AG04449 (cell line): ENCODE results near the gene ARSK.
"Not testable (repeated sequence)": the region's sequence is repeated elsewhere in the genome, so short reads cannot be mapped to it uniquely, and the experiment has no call there.

Experiments
- CTCF ChIA-PET: fragments of 350-600 bp; formaldehyde crosslinking; extraction: SDS; loops from one replicate; lab custom pipeline; 2021; ENCODE audit warnings: antibody characterized with exemption; lab: Yijun Ruan, JAX
- POLR2A ChIA-PET: fragments of 400-600, 350-600 bp; formaldehyde crosslinking; extraction: SDS; loops from one replicate; lab custom pipeline; 2020; ENCODE audit warnings: antibody characterized with exemption, inconsistent platforms; lab: Yijun Ruan, JAX
- DNase-seq: peaks from one replicate; pipeline ENCODE4 v3.0.0-alpha.2; 2010; ENCODE audit warnings: low read depth, low spot score
- H3K4me3 ChIP-seq: 2 replicates; pipeline ENCODE4 v1.5.1; 2011; ENCODE audit warnings: low read depth, mild to moderate bottlenecking, control low read depth, low read length
- TF ChIP-seq, protein P1 (sequence below): IDR thresholded peaks from one replicate; pipeline ENCODE4 v1.5.1; 2011; ENCODE audit warnings: mild to moderate bottlenecking, moderate library complexity, low read length, control low read depth, inconsistent platforms; ENCODE audit not compliant: insufficient read depth; ENCODE audit errors: missing control alignments

ARSK gene

DNA sequence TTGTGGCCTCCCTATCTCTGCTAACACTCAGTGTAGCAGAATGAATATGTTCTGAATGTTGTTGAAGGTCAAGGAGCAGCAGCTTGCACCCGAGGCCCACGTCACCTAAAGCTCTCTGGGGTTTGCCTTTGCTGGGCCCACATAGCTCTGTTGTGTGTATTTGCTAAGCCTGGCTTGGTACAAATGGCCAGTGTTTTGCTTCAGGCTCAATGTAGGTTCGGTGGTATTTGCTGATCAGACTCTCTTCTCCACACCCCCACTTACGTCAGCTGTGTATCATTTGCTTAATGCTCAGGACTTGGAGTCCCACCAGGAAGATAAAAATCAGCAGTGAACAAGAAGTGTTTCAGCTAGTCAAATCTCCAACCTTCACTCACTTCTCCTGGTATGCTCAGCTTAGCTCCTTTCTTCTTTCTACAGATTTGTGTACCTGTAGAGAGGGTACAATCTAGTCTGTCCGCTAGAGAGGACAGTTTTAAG, 86.9 kb downstream of the ARSK start:
- ChIA-PET CTCF (interaction anchor here (0.9 to 8.4 kb wide), 11 partner anchors 8 to 216 kb away, joined by 3 to 222 read pairs (median 5); no protein-coding TSS in a partner anchor), POLR2A (no interaction called here)
- TF ChIP-seq, protein P1, sequence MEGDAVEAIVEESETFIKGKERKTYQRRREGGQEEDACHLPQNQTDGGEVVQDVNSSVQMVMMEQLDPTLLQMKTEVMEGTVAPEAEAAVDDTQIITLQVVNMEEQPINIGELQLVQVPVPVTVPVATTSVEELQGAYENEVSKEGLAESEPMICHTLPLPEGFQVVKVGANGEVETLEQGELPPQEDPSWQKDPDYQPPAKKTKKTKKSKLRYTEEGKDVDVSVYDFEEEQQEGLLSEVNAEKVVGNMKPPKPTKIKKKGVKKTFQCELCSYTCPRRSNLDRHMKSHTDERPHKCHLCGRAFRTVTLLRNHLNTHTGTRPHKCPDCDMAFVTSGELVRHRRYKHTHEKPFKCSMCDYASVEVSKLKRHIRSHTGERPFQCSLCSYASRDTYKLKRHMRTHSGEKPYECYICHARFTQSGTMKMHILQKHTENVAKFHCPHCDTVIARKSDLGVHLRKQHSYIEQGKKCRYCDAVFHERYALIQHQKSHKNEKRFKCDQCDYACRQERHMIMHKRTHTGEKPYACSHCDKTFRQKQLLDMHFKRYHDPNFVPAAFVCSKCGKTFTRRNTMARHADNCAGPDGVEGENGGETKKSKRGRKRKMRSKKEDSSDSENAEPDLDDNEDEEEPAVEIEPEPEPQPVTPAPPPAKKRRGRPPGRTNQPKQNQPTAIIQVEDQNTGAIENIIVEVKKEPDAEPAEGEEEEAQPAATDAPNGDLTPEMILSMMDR: no peak
- no peak for DNase-seq
- no peak overlapping the region for H3K4me3 ChIP-seq

DNA sequence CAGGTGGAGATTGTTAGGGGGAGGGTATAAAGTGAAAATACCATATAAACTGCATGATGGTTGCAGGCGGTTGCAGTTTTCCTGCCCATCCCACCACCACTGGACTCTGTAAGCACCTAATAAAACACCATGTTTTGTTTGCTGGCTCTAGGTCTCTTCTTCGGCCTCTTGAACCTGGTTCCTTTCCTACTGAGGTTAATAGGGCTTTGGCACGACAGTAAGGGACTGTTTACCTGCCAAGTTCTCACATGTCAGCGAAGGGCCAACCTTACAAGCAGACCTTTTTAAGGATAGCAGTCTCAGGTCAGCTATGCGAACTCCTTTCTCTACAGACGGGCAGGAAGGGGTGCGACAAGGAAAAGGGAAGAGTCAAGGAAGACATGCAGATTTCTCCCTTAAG, 88.3 kb downstream of the ARSK start:
- H3K4me3 ChIP-seq: no peak overlapping the region
- ChIA-PET CTCF (interaction anchor here (0.7 to 8.4 kb wide), 17 partner anchors 9 to 209 kb away, joined by 3 to 222 read pairs (median 6); no protein-coding TSS in a partner anchor), POLR2A (no interaction called here)
- TF ChIP-seq, protein P1: no peak
- no peak for DNase-seq

DNA sequence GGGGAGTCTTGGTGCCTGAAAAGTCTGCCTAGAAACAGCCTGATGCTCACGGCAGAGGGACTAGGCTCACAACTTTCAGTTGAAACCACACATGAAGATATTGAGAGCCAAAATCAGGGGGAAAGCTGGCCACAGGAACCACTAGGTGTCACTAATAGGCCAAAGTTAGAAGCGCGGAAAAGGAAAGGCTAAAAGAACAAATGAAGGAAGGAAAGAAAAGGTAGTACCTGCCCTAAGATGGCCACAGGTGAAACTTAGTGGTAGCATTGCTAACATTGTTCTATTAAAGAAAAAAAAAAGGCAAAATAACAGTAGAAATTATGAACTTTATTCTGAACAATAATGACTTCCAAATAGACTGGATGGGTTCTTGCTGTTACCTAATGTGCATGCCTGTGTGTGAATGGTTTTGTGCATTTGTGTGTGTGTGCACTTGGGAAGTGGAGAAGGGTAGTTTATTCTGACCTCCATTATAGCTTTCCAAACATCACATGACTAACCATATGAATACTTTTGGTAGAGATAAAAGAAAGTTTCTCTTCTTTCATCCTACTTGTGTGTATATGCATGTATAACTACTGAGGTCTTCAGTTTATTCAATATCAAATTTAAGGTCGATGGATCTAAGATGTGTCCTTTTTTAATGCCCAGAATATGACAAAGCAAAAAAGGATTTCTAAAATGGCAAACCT, 89.6 kb downstream of the ARSK start:
- CTCF ChIA-PET: interaction anchor here (0.7 to 8.4 kb wide), 37 partner anchors 10 to 696 kb away, joined by 3 to 222 read pairs (median 4); partner anchors contain the start of gene RHOBTB3
- DNase-seq: no peak
- TF ChIP-seq, protein P1: peak; percentile 67
- POLR2A ChIA-PET: no interaction called here
- H3K4me3 ChIP-seq: no peak overlapping the region

DNA sequence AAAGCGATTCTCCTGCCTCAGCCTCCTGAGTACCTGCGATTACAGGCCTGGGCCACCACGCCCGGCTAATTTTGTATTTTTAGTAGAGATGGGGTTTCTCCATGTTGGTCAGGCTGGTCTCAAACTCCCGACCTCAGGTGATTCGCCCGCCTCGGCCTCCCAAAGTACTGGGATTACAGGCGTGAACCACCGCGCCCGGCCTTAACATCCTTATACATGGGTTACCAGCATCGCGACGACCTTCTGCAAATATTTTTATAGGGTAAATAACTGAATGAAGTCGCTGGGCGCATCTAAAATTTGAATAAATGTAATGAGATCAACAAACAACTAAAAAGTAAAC, 91.3 kb downstream of the ARSK start:
- ChIA-PET POLR2A (interaction anchor here (0.9 to 1.9 kb wide), 10 partner anchors 9 to 206 kb away, joined by 3 to 17 read pairs (median 3); partner anchors contain the start of genes ARSK, RHOBTB3 and SKIC3), CTCF (interaction anchor here (0.9 to 8.4 kb wide), 16 partner anchors 9 to 200 kb away, joined by 3 to 222 read pairs (median 6); partner anchors contain the start of gene RHOBTB3)
- DNase-seq, H3K4me3 ChIP-seq: not testable (repeated sequence)

DNA sequence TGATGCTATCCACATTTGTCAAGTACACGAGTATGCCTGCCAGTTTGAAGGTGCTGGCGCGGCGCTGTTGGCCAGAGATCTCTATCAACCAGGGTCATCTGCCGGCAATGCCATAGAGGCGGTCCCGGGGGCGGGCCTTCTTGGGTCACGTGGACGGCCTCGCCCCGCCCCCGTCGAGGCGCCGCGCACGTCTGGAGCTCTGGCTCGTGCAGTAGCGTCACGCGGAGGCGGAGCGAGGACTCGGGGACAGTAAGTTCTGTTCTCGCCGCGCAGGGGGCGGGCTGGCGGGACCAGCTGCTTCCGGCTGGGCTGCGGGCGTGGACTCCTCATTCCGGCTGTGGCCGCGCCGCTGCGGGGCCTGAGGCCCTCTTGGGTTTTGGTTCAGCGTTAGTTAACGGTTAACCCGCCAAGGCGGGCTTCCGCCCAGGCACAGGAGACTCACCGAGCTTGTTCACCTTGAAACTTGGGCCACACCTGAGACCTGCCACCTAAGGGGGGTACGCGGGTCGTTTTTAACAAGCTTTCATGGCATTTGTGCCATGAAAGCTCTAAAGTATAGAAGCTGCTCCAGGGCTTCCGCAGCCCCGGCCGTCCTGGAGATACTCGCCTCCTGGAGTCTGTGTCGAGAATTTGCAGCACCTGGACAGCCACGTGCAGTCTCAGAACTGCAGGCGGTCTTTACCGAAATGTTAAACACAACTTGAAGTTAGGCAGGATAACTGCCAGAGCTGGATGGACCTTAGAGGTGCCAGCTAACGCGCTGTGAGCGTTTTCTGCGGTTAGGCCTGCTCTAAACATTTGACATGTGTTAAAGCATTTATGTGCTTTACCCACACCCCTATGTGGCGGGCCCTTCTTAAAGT, 91.9 kb downstream of the ARSK start, which contains the start of gene RFESD:
Gene RFESD, plus strand, starts transcription at position 209 of the 863 bp plus-strand sequence. CDS start 5,495 bp downstream, outside the sequence.
- ChIA-PET CTCF (interaction anchor here (0.6 to 8.4 kb wide), 22 partner anchors 9 to 215 kb away, joined by 3 to 222 read pairs (median 5); partner anchors contain the start of gene RHOBTB3), POLR2A (interaction anchor here (0.6 to 1.9 kb wide), 13 partner anchors 9 to 205 kb away, joined by 3 to 17 read pairs (median 3); partner anchors contain the start of genes ARSK, RHOBTB3 and SKIC3)
- H3K4me3 ChIP-seq: peak within 1 kb of the TSS; percentile 63
- TF ChIP-seq, protein P1: peak; percentile 18
- peak; percentile 58 for DNase-seq
